Osteocyte (in vitro differentiated cells): ENCODE data around the gene CDH16. TPM values are rescaled to one million over a fixed set of nuclear protein-coding genes. Genes with fewer than 3 reads are reported as not detected.

Experiments
- DNase-seq: peaks from one replicate; pipeline ENCODE4 v3.0.0; 2021; ENCODE audit warnings: mixed read lengths; ENCODE audit not compliant: unreplicated experiment; ENCODE audit errors: extremely low spot score
- H3K27ac Mint-ChIP-seq: one replicate; pipeline ENCODE4 v1.8.0; 2021; ENCODE audit warnings: mild to moderate bottlenecking, mixed read lengths; ENCODE audit not compliant: unreplicated experiment
- H3K27me3 Mint-ChIP-seq: one replicate; pipeline ENCODE4 v1.8.0; 2021; ENCODE audit warnings: mixed read lengths; ENCODE audit not compliant: unreplicated experiment
- H3K36me3 Mint-ChIP-seq: one replicate; pipeline ENCODE4 v1.8.0; 2021; ENCODE audit warnings: mixed read lengths; ENCODE audit not compliant: unreplicated experiment
- H3K4me1 Mint-ChIP-seq: one replicate; pipeline ENCODE4 v1.8.0; 2021; ENCODE audit warnings: mixed read lengths; ENCODE audit not compliant: unreplicated experiment
- H3K4me3 Mint-ChIP-seq: one replicate; pipeline ENCODE4 v1.8.0; 2021; ENCODE audit warnings: mild to moderate bottlenecking, moderate library complexity, mixed read lengths; ENCODE audit not compliant: unreplicated experiment
- H3K9me3 Mint-ChIP-seq: one replicate; pipeline ENCODE4 v1.8.0; 2021; ENCODE audit warnings: mixed read lengths; ENCODE audit not compliant: unreplicated experiment
- total RNA-seq: library from RNA; stranded (reverse); gene quantifications from 2 replicates; pipeline ENCODE4 v1.2.1, GENCODE V29; 2021
- TF ChIP-seq, protein P1 (sequence below): fragments of 200-600 bp; sonication (generic); IDR thresholded peaks from 2 replicates; pipeline ENCODE4 v1.5.0; 2021; ENCODE audit warnings: antibody characterized with exemption, mild to moderate bottlenecking, moderate library complexity

The CDH16 gene
- total RNA-seq, 1 donor from 2014 or later = not detected

DNA sequence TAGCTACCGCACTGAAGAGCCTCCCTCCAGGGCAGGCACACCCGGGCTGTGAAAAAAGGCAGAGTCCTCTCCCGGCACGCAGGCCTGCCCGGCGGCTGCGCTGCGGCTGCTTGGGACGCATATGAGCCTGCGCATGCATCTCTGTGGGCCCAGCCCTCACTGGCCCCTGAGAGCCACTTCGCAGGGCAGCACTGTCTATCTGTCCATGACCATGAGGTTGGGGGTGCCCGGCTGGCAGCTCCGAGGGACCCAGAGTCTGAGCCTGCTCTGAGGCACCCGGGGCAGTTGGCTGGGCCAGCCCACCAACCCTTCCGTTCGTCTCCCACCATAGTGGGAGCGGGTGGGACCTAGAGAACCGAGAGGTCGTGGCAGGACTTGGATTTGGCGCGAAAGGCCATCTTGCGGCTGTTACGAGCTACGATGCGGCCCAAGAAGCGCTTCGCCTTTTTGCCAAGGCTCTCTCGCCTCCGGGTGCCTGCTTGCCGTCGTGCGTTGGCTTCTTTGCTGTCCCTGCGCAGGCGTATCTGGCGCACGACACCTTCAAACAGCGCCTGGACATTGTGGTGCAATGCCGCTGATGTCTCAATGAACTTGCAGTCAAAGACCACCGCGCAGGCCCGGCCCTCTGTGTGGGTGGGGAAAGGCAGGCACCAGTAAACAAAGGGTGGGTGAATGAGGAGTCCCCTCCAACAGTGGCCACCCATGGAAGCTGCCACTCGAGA is 3.2 kb upstream of the CDH16 start:
- H3K27me3 Mint-ChIP-seq = peaks cover 12% of the 10 kb centered on the region
- no peak overlapping the region for H3K27ac Mint-ChIP-seq
- TF ChIP-seq, protein P1, sequence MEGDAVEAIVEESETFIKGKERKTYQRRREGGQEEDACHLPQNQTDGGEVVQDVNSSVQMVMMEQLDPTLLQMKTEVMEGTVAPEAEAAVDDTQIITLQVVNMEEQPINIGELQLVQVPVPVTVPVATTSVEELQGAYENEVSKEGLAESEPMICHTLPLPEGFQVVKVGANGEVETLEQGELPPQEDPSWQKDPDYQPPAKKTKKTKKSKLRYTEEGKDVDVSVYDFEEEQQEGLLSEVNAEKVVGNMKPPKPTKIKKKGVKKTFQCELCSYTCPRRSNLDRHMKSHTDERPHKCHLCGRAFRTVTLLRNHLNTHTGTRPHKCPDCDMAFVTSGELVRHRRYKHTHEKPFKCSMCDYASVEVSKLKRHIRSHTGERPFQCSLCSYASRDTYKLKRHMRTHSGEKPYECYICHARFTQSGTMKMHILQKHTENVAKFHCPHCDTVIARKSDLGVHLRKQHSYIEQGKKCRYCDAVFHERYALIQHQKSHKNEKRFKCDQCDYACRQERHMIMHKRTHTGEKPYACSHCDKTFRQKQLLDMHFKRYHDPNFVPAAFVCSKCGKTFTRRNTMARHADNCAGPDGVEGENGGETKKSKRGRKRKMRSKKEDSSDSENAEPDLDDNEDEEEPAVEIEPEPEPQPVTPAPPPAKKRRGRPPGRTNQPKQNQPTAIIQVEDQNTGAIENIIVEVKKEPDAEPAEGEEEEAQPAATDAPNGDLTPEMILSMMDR = no peak
- peaks cover 2% of the 10 kb centered on the region for H3K36me3 Mint-ChIP-seq
- no peak overlapping the region for H3K4me3 Mint-ChIP-seq
- H3K9me3 Mint-ChIP-seq = no peaks in the 10 kb centered on the region
- peaks cover 29% of the 10 kb centered on the region for H3K4me1 Mint-ChIP-seq
- no peak for DNase-seq

GRCh38 chr16:66920924-66921680 is 2.4 kb upstream of the CDH16 start:
- peaks cover 18% of the 10 kb centered on the region for H3K27me3 Mint-ChIP-seq
- peaks cover 21% of the 10 kb centered on the region for H3K4me1 Mint-ChIP-seq
- peaks cover 2% of the 10 kb centered on the region for H3K36me3 Mint-ChIP-seq
- no peak overlapping the region for H3K27ac Mint-ChIP-seq
- TF ChIP-seq, protein P1 = no peak
- H3K9me3 Mint-ChIP-seq = no peaks in the 10 kb centered on the region
- no peak overlapping the region for H3K4me3 Mint-ChIP-seq
- DNase-seq = no peak

GRCh38 chr16:66920299-66920590 is 1.6 kb upstream of the CDH16 start:
- TF ChIP-seq, protein P1 = no peak
- Mint-ChIP-seq H3K9me3 (no peaks in the 10 kb centered on the region), H3K36me3 (peaks cover 2% of the 10 kb centered on the region), H3K4me3 (no peak overlapping the region), H3K27me3 (peaks cover 23% of the 10 kb centered on the region), H3K4me1 (peaks cover 13% of the 10 kb centered on the region), H3K27ac (no peak overlapping the region)
- DNase-seq = no peak

DNA sequence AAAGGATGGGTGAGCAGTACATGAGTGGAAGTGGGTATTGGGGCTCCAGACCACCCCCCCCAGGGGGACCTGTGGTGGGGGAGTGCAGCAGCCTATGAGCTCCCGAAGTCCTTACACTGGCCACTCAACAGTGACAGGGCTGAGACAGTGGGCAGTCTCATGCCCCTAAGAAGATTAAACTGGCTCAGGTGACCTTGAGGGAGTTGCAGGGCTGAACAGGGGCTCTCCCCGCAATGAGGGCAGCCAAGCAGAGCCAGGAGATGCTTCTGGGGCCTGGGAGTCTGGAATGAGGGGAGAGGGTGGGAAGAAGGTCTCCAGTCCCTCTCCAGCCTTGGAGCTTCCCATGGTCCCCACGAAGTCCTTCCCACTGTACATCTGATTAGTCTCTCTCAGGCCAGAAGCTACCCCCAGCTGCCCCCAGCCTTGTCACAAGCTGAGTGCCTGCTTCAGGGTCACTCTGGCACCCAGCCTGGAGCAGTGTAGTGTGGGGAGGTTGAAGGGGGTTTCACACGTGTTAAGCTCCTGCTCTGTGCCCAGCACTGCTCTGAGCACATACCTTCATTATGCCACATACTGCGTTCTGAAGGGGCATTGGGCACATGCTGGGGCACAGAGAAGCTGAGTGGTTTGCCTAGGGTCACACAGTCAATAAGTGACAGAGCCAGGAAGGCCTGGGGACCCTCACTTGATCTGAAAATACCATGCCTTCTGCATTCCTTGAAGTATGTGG is 1.0 kb upstream of the CDH16 start:
- DNase-seq = no peak
- H3K27me3 Mint-ChIP-seq = peaks cover 25% of the 10 kb centered on the region
- no peaks in the 10 kb centered on the region for H3K9me3 Mint-ChIP-seq
- H3K4me1 Mint-ChIP-seq = peaks cover 12% of the 10 kb centered on the region
- TF ChIP-seq, protein P1 = no peak
- peaks cover 2% of the 10 kb centered on the region for H3K36me3 Mint-ChIP-seq
- no peak overlapping the region for H3K27ac Mint-ChIP-seq
- no peak overlapping the region for H3K4me3 Mint-ChIP-seq

GRCh38 chr16:66918355-66918754 is 330 bp downstream of the CDH16 start:
- Mint-ChIP-seq H3K4me1 (peaks cover 4% of the 10 kb centered on the region), H3K36me3 (peaks cover 2% of the 10 kb centered on the region), H3K27me3 (peaks cover 26% of the 10 kb centered on the region), H3K4me3 (no peak overlapping the region), H3K27ac (no peak overlapping the region), H3K9me3 (no peaks in the 10 kb centered on the region)
- DNase-seq = no peak
- TF ChIP-seq, protein P1 = no peak
